HL-60/S4 treated with retinoic acid at 250 ng/mL for 4 days and 3 days (cell line): ENCODE data around the gene TBC1D32.
"Not testable (repeated sequence)": the region's sequence is repeated elsewhere in the genome, so short reads cannot be mapped to it uniquely, and the experiment has no call there.

Experiments
- in situ Hi-C: fragments of 300-500 bp; cut with MboI; formaldehyde crosslinking; loops from 2 replicates; pipeline ENCODE4 v1.7.0; 2022; ENCODE audit warnings: low sequenced_read_pairs

The TBC1D32 gene

GRCh38 chr6:121143476-121143875 is 190.8 kb downstream of the TBC1D32 start:
- in situ Hi-C loops: no loop called here

GRCh38 chr6:121142093-121142492 is 192.2 kb downstream of the TBC1D32 start:
- in situ Hi-C loops: no loop called here

GRCh38 chr6:121135425-121135824 is 198.9 kb downstream of the TBC1D32 start:
- in situ Hi-C loops: no loop called here

GRCh38 chr6:121134922-121135321 is 199.4 kb downstream of the TBC1D32 start:
- in situ Hi-C loops: no loop called here

- in situ Hi-C loops: no loop called here
Measured at GRCh38 chr6:121124600-121124999, 209.7 kb downstream of the TBC1D32 start.

GRCh38 chr6:121112356-121112755 is 221.9 kb downstream of the TBC1D32 start:
- in situ Hi-C loops: no loop called here

GRCh38 chr6:121110733-121111132 is 223.5 kb downstream of the TBC1D32 start:
- in situ Hi-C loops: no loop called here

GRCh38 chr6:121106962-121107361 is 227.3 kb downstream of the TBC1D32 start:
- in situ Hi-C loops: no loop called here

- in situ Hi-C loops: no loop called here
Measured at GRCh38 chr6:121105461-121105860, 228.8 kb downstream of the TBC1D32 start.

- in situ Hi-C loops: no loop called here
Measured at GRCh38 chr6:121093928-121094327, 240.4 kb downstream of the TBC1D32 start.

GRCh38 chr6:121090492-121090891 is 243.8 kb downstream of the TBC1D32 start:
- in situ Hi-C loops: no loop called here

- in situ Hi-C loops: no loop called here
Measured at GRCh38 chr6:121086876-121087275, 247.4 kb downstream of the TBC1D32 start.

- in situ Hi-C loops: no loop called here
Measured at GRCh38 chr6:121076119-121076518, 258.2 kb downstream of the TBC1D32 start.

GRCh38 chr6:121068749-121069148 is 265.5 kb downstream of the TBC1D32 start:
- in situ Hi-C loops: not testable (repeated sequence)

GRCh38 chr6:121067381-121067780 is 266.9 kb downstream of the TBC1D32 start:
- in situ Hi-C loops: no loop called here

GRCh38 chr6:121064345-121064744 is 269.9 kb downstream of the TBC1D32 start:
- in situ Hi-C loops: no loop called here

- in situ Hi-C loops: no loop called here
Measured at GRCh38 chr6:121055572-121056163, 278.6 kb downstream of the TBC1D32 start.

- in situ Hi-C loops: not testable (repeated sequence)
Measured at GRCh38 chr6:121048593-121048992, 285.7 kb downstream of the TBC1D32 start.

GRCh38 chr6:121044905-121045304 is 289.4 kb downstream of the TBC1D32 start:
- in situ Hi-C loops: not testable (repeated sequence)

- in situ Hi-C loops: not testable (repeated sequence)
Measured at GRCh38 chr6:121043706-121044105, 290.6 kb downstream of the TBC1D32 start.

- in situ Hi-C loops: not testable (repeated sequence)
Measured at GRCh38 chr6:121043211-121043610, 291.1 kb downstream of the TBC1D32 start.

- in situ Hi-C loops: no loop called here
Measured at GRCh38 chr6:121042766-121043165, 291.5 kb downstream of the TBC1D32 start.

GRCh38 chr6:121040831-121041230 is 293.4 kb downstream of the TBC1D32 start:
- in situ Hi-C loops: no loop called here
